SK-MEL-5 (cell line): ENCODE data around the gene IL17RB. TPM values are rescaled to one million over a fixed set of nuclear protein-coding genes. Genes with fewer than 3 reads are reported as not detected.

Source experiments
- small RNA-seq, 2 experiments: library from RNA; depleted of rRNA; stranded (forward); fragments of <200 nt; gene quantifications; one replicate each; pipeline ENCODE3, GENCODE V24; 2014
- total RNA-seq: library from RNA; depleted of rRNA; stranded (reverse); fragments of >200 nt; shearing (Covaris generic); gene quantifications from 2 replicates; pipeline ENCODE4 v1.2.3, GENCODE V29; 2014; rRNA removed

Gene IL17RB
- total RNA-seq, 1 experiment from 2014 or later = not detected

Small RNAs within 50 kb of the gene (small RNA-seq; reads per million reads assigned to genes)
- 0 reads per million in 2 experiments for gene AC012467.1

Other genes with a start within 250 kb of the IL17RB start
- 0.03 TPM in 1 of 2 replicates, not detected in the other for gene CHDH, start 149 bp upstream of the IL17RB start, total RNA-seq
- 36.3 and 37.5 TPM in 2 replicates for gene ACTR8, start 35.6 kb downstream of the IL17RB start, total RNA-seq
- 39.7 and 48.8 TPM in 2 replicates for gene SELENOK, start 45.3 kb downstream of the IL17RB start, total RNA-seq